ENCODE results near the gene ARHGAP9. TPM values are rescaled to one million over a fixed set of nuclear protein-coding genes. Genes with fewer than 3 reads are reported as not detected.
A peak's percentile ranks its signal among the peaks of the same experiment; 100 is the strongest.

Gene ARHGAP9
- total and polyA plus RNA-seq, 12 donors = 1.3 to 46.4 (median 16.8) TPM

- H3K4me3 ChIP-seq = peak overlapping the region in 2 of 4 donors; percentile 55 to 90
- H3K4me1 ChIP-seq (replicated peaks in 1 of 2) = peaks cover 16 to 29% of the 10 kb centered on the region in 2 donors
- peak overlapping the region; percentile 31 to 84 (median 51) for H3K27ac ChIP-seq
- no peaks in the 10 kb centered on the region for H3K9me3 ChIP-seq (replicated peaks in 1 of 3)
- TF ChIP-seq, protein P1, sequence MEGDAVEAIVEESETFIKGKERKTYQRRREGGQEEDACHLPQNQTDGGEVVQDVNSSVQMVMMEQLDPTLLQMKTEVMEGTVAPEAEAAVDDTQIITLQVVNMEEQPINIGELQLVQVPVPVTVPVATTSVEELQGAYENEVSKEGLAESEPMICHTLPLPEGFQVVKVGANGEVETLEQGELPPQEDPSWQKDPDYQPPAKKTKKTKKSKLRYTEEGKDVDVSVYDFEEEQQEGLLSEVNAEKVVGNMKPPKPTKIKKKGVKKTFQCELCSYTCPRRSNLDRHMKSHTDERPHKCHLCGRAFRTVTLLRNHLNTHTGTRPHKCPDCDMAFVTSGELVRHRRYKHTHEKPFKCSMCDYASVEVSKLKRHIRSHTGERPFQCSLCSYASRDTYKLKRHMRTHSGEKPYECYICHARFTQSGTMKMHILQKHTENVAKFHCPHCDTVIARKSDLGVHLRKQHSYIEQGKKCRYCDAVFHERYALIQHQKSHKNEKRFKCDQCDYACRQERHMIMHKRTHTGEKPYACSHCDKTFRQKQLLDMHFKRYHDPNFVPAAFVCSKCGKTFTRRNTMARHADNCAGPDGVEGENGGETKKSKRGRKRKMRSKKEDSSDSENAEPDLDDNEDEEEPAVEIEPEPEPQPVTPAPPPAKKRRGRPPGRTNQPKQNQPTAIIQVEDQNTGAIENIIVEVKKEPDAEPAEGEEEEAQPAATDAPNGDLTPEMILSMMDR (IDR thresholded peaks at IDR 0.05) = no peak
- no peak for TF ChIP-seq POLR2A (IDR thresholded peaks at IDR 0.05)
- no peaks in the 10 kb centered on the region for H3K27me3 ChIP-seq
- 22 to 33% (median 25%) methylated on average over 3 of the region's 3 CpGs for WGBS, 4 donors
- intact Hi-C loops (cut with DNase I) = no loop called here
- DNase-seq = no peak
- no peaks in the 10 kb centered on the region for H3K36me3 ChIP-seq (replicated peaks in 1 of 2)
These were observed 21.0 kb downstream of the ARHGAP9 start for GRCh38 chr12:57458665-57459054.

DNA sequence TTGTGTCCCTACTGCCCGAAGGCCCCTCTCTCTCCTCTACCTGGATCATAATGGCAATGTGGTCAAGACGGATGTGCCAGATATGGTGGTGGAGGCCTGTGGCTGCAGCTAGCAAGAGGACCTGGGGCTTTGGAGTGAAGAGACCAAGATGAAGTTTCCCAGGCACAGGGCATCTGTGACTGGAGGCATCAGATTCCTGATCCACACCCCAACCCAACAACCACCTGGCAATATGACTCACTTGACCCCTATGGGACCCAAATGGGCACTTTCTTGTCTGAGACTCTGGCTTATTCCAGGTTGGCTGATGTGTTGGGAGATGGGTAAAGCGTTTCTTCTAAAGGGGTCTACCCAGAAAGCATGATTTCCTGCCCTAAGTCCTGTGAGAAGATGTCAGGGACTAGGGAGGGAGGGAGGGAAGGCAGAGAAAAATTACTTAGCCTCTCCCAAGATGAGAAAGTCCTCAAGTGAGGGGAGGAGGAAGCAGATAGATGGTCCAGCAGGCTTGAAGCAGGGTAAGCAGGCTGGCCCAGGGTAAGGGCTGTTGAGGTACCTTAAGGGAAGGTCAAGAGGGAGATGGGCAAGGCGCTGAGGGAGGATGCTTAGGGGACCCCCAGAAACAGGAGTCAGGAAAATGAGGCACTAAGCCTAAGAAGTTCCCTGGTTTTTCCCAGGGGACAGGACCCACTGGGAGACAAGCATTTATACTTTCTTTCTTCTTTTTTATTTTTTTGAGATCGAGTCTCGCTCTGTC is 22.8 kb downstream of the ARHGAP9 start:
- Histone ChIP-seq H3K27me3 (no peaks in the 10 kb centered on the region), H3K27ac (no peak overlapping the region), H3K4me1 (replicated peaks in 1 of 2) (peaks cover 9 to 20% of the 10 kb centered on the region in 2 donors), H3K4me3 (no peak overlapping the region), H3K9me3 (replicated peaks in 1 of 3) (no peaks in the 10 kb centered on the region), H3K36me3 (replicated peaks in 1 of 2) (no peaks in the 10 kb centered on the region)
- 75 to 90% (median 76%) methylated on average over 6 of the region's 6 CpGs for WGBS, 4 donors
- TF ChIP-seq, protein P1 (IDR thresholded peaks at IDR 0.05) = no peak
- no peak for TF ChIP-seq POLR2A (IDR thresholded peaks at IDR 0.05)
- no peak for DNase-seq
- intact Hi-C loops (cut with DNase I) = no loop called here

DNA sequence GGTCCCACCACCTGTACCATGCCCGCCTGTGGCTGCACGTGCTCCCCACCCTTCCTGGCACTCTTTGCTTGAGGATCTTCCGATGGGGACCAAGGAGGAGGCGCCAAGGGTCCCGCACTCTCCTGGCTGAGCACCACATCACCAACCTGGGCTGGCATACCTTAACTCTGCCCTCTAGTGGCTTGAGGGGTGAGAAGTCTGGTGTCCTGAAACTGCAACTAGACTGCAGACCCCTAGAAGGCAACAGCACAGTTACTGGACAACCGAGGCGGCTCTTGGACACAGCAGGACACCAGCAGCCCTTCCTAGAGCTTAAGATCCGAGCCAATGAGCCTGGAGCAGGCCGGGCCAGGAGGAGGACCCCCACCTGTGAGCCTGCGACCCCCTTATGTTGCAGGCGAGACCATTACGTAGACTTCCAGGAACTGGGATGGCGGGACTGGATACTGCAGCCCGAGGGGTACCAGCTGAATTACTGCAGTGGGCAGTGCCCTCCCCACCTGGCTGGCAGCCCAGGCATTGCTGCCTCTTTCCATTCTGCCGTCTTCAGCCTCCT is 23.4 kb downstream of the ARHGAP9 start:
- H3K9me3 ChIP-seq (replicated peaks in 1 of 3) = no peaks in the 10 kb centered on the region
- peaks cover 2 to 13% of the 10 kb centered on the region in 2 donors for H3K4me1 ChIP-seq (replicated peaks in 1 of 2)
- no peaks in the 10 kb centered on the region for H3K36me3 ChIP-seq (replicated peaks in 1 of 2)
- TF ChIP-seq, protein P1 (IDR thresholded peaks at IDR 0.05) = peak; percentile 18 to 48 (median 38)
- no peak for TF ChIP-seq POLR2A (IDR thresholded peaks at IDR 0.05)
- intact Hi-C loops (cut with DNase I) = no loop called here
- H3K4me3 ChIP-seq = no peak overlapping the region
- WGBS, 4 donors = 7 to 33% (median 28%) methylated on average over 5 to 15 of the region's 15 CpGs
- no peak overlapping the region for H3K27ac ChIP-seq
- DNase-seq = peak in 1 of 7 donors; percentile 39
- H3K27me3 ChIP-seq = no peaks in the 10 kb centered on the region

DNA sequence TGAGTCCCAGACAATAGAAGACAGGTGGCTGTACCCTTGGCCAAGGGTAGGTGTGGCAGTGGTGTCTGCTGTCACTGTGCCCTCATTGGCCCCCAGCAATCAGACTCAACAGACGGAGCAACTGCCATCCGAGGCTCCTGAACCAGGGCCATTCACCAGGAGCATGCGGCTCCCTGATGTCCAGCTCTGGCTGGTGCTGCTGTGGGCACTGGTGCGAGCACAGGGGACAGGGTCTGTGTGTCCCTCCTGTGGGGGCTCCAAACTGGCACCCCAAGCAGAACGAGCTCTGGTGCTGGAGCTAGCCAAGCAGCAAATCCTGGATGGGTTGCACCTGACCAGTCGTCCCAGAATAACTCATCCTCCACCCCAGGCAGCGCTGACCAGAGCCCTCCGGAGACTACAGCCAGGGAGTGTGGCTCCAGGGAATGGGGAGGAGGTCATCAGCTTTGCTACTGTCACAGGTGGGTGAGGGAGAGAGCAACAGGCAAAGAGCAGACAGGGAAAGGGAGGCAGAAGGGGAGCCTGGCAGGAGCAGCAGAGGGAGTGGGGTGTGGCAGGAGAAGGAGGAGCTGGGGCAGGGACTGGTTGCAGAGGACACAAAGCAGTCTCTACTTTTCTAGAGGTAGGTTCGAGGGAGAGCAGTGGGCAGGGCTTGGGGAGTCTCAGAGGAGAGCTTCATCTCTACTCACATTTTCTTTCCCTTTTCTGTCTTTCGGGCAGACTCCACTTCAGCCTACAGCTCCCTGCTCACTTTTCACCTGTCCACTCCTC is 24.1 kb downstream of the ARHGAP9 start:
- peaks cover 0 to 7% of the 10 kb centered on the region in 2 donors for H3K4me1 ChIP-seq (replicated peaks in 1 of 2)
- DNase-seq = no peak
- WGBS, 4 donors = 42 to 56% (median 50%) methylated on average over 4 to 10 of the region's 10 CpGs
- no peak overlapping the region for H3K4me3 ChIP-seq
- H3K27ac ChIP-seq = no peak overlapping the region
- no peaks in the 10 kb centered on the region for H3K36me3 ChIP-seq (replicated peaks in 1 of 2)
- TF ChIP-seq POLR2A (IDR thresholded peaks at IDR 0.05) = no peak
- TF ChIP-seq, protein P1 (IDR thresholded peaks at IDR 0.05) = no peak
- no peaks in the 10 kb centered on the region for H3K27me3 ChIP-seq
- intact Hi-C loops (cut with DNase I) = no loop called here
- H3K9me3 ChIP-seq (replicated peaks in 1 of 3) = no peaks in the 10 kb centered on the region
